SK-N-SH (cell line): ENCODE data around the gene FMN2. TPM values are rescaled to one million over a fixed set of nuclear protein-coding genes. Genes with fewer than 3 reads are reported as not detected.

Experiments
- CTCF ChIA-PET: fragments of 300-600, 350-600 bp; formaldehyde crosslinking; extraction: SDS; loops from one replicate; lab custom pipeline; 2021; lab: Yijun Ruan, JAX
- POLR2A ChIA-PET: fragments of 350-600 bp; sonication (Branson Sonifier 250); formaldehyde crosslinking; extraction: SDS; loops from one replicate; lab custom pipeline; 2020; ENCODE audit warnings: antibody characterized with exemption, inconsistent platforms; lab: Yijun Ruan, JAX
- DNase-seq: peaks from one replicate; pipeline ENCODE4 v3.0.0; 2012
- H2AFZ ChIP-seq: fragments of 200-600 bp; sonication (generic); 2 replicates; pipeline ENCODE4 v1.8.1; 2016; ENCODE audit warnings: antibody characterized with exemption, mild to moderate bottlenecking, low read depth
- H3F3A ChIP-seq: fragments of 200-600 bp; sonication (generic); replicated peaks from 2 replicates; pipeline ENCODE3; 2016; ENCODE audit warnings: antibody characterized with exemption, mild to moderate bottlenecking; ENCODE audit not compliant: insufficient read depth
- H3K27ac ChIP-seq, 2 experiments: fragments of 200-500 bp in 1 of 2; fragments of 200-600 bp in 1 of 2; sonication (Bioruptor generic) in 1 of 2; sonication (generic), shearing (Covaris generic) in 1 of 2; 2 replicates each; pipeline versions ENCODE4 v1.5.1 to v1.6.1; 2014 to 2016; ENCODE audit warnings: low read depth in 2 of 2, inconsistent platforms in 1 of 2, low read length in 1 of 2, mild to moderate bottlenecking in 1 of 2, mixed read lengths in 1 of 2
- H3K27me3 ChIP-seq: fragments of 200-600 bp; sonication (generic), shearing (Covaris generic); 2 replicates; pipeline ENCODE4 v1.6.1; 2016; ENCODE audit warnings: mixed run types; ENCODE audit not compliant: insufficient read depth
- H3K36me3 ChIP-seq, 2 experiments: fragments of 200-500 bp in 1 of 2; fragments of 200-600 bp in 1 of 2; sonication (Bioruptor generic) in 1 of 2; sonication (generic) in 1 of 2; replicated peaks in 1 of 2; 2 replicates each; pipeline versions ENCODE3 to v1.5.1; 2014 to 2016; ENCODE audit warnings: low read length in 1 of 2, mild to moderate bottlenecking in 1 of 2; ENCODE audit not compliant: insufficient read depth in 2 of 2, control insufficient read depth in 1 of 2
- H3K4me1 ChIP-seq, 2 experiments: fragments of 200-500 bp in 1 of 2; fragments of 200-600 bp in 1 of 2; sonication (Bioruptor generic) in 1 of 2; sonication (generic), shearing (Covaris generic) in 1 of 2; 2 replicates each; pipeline versions ENCODE4 v1.5.1 to v1.6.1; 2014 to 2016; ENCODE audit warnings: low read depth in 1 of 2, low read length in 1 of 2, mixed run types in 1 of 2; ENCODE audit not compliant: insufficient read depth in 2 of 2, control insufficient read depth in 1 of 2
- H3K4me2 ChIP-seq: fragments of 200-600 bp; sonication (generic), shearing (Covaris generic); 2 replicates; pipeline ENCODE4 v1.6.1; 2017; ENCODE audit warnings: mixed run types
- H3K4me3 ChIP-seq, 2 experiments: fragments of 200-500 bp in 1 of 2; fragments of 200-600 bp in 1 of 2; sonication (Bioruptor generic) in 1 of 2; sonication (generic), shearing (Covaris generic) in 1 of 2; 2 replicates each; pipeline versions ENCODE4 v1.5.1 to v1.8.1; 2014 to 2016; ENCODE audit warnings: low read depth in 2 of 2, inconsistent platforms in 1 of 2, low read length in 1 of 2, mild to moderate bottlenecking in 1 of 2, mixed read lengths in 1 of 2, moderate library complexity in 1 of 2
- H3K79me2 ChIP-seq: fragments of 200-600 bp; sonication (generic); 2 replicates; pipeline ENCODE4 v1.8.1; 2017; ENCODE audit warnings: mild to moderate bottlenecking; ENCODE audit not compliant: insufficient read depth
- H3K9ac ChIP-seq: fragments of 200-600 bp; sonication (generic); 2 replicates; pipeline ENCODE4 v1.6.1; 2017; ENCODE audit warnings: mixed run types
- H3K9me2 ChIP-seq: fragments of 200-600 bp; sonication (generic); 2 replicates; pipeline ENCODE4 v1.6.1; 2017; ENCODE audit warnings: mixed run types
- H3K9me3 ChIP-seq: fragments of 200-600 bp; sonication (generic); 2 replicates; pipeline ENCODE4 v1.6.1; 2017; ENCODE audit warnings: mixed run types, mild to moderate bottlenecking, moderate library complexity
- H4K20me1 ChIP-seq: fragments of 200-600 bp; sonication (generic); 2 replicates; pipeline ENCODE4 v1.6.1; 2017; ENCODE audit warnings: mild to moderate bottlenecking, mixed run types; ENCODE audit not compliant: insufficient read depth
- CHD2 ChIP-seq: fragments of 150-350 bp; IDR thresholded peaks from 2 replicates; pipeline ENCODE4 v1.6.1; 2018; ENCODE audit warnings: low read length; ENCODE audit not compliant: partially characterized antibody
- CTCF ChIP-seq: fragments of 200-600 bp; sonication (generic); IDR thresholded peaks from 2 replicates; pipeline ENCODE4 v1.6.1; 2017; ENCODE audit warnings: antibody characterized with exemption, mild to moderate bottlenecking, moderate library complexity
- EZH2phosphoT487 ChIP-seq: fragments of 200-600 bp; sonication (generic); IDR thresholded peaks from 2 replicates; pipeline ENCODE4 v1.6.1; 2017; ENCODE audit warnings: low read depth, mixed run types, mild to moderate bottlenecking, antibody characterized with exemption, moderate library complexity, borderline replicate concordance
- FOSL2 ChIP-seq: IDR thresholded peaks from 2 replicates; pipeline ENCODE4 v1.4.0; 2012; ENCODE audit warnings: low read depth, mild to moderate bottlenecking, moderate library complexity, borderline replicate concordance
- GABPA ChIP-seq: IDR thresholded peaks from 2 replicates; pipeline ENCODE4 v1.4.0; 2012; ENCODE audit warnings: low read depth, mild to moderate bottlenecking
- GATA2 ChIP-seq: sonication (generic); formaldehyde crosslinking; IDR thresholded peaks from 2 replicates; pipeline ENCODE4 v1.5.0; 2020; ENCODE audit warnings: mild to moderate bottlenecking, missing genetic modification reagents
- IRF3 ChIP-seq: fragments of 150-350 bp; IDR thresholded peaks from 2 replicates; pipeline ENCODE4 v1.6.1; 2016; ENCODE audit warnings: mild to moderate bottlenecking, low read depth, low read length
- JUND ChIP-seq: IDR thresholded peaks from 2 replicates; pipeline ENCODE4 v1.4.0; 2012
- NFIC ChIP-seq: IDR thresholded peaks from 2 replicates; pipeline ENCODE4 v1.4.0; 2012; ENCODE audit warnings: borderline replicate concordance
- RAD21 ChIP-seq: IDR thresholded peaks from 2 replicates; pipeline ENCODE4 v1.6.1; 2012; ENCODE audit warnings: mild to moderate bottlenecking, low read length
- RCOR1 ChIP-seq: fragments of 150-350 bp; IDR thresholded peaks from 2 replicates; pipeline ENCODE4 v1.6.1; 2017; ENCODE audit warnings: antibody characterized with exemption, low read length
- RFX5 ChIP-seq: IDR thresholded peaks from 2 replicates; pipeline ENCODE4 v1.6.1; 2012; ENCODE audit warnings: mild to moderate bottlenecking, improper control_type of control experiment, low read length
- SMC3 ChIP-seq: IDR thresholded peaks from 2 replicates; pipeline ENCODE4 v1.6.1; 2012; ENCODE audit warnings: low read depth, low read length, improper control_type of control experiment
- TEAD4 ChIP-seq: IDR thresholded peaks from 2 replicates; pipeline ENCODE4 v1.4.0; 2012; ENCODE audit warnings: mild to moderate bottlenecking, borderline replicate concordance; ENCODE audit not compliant: insufficient read depth
- YY1 ChIP-seq: IDR thresholded peaks from 2 replicates; pipeline ENCODE4 v1.4.0; 2012; ENCODE audit warnings: low read depth, mild to moderate bottlenecking
- WGBS: methylation state at CpG from one replicate; pipeline ENCODE4 v1.1.6; 2017; ENCODE audit warnings: low lambda C conversion rate; 5-methylcytosine and 5-hydroxymethylcytosine counted together
- polyA plus RNA-seq, 3 experiments: library from polyadenylated mRNA; depleted of rRNA; stranded (reverse); fragments of >200 nt; gene quantifications; 2 replicates each; pipeline ENCODE4 v1.2.3, GENCODE V29; 2012

Gene FMN2
- polyA plus RNA-seq, 1 of the 3 experiments (the other 2 are of a cell fraction), result 7.2 TPM

GRCh38 chr1:240149484-240150094 lies 57.9 kb downstream of the FMN2 start:
- peaks cover 45% of the 10 kb centered on the region; the same call in 1 of the 2 replicates for H3K79me2 ChIP-seq
- DNase-seq, result peak; percentile 39
- no peaks in the 10 kb centered on the region for H3K27me3 ChIP-seq
- H3K9me3 ChIP-seq, result no peaks in the 10 kb centered on the region
- no peaks in the 10 kb centered on the region for H3K9me2 ChIP-seq
- H3K4me3 ChIP-seq, result no peak overlapping the region; a peak in 1 of 4 replicates
- H3K27ac ChIP-seq, result no peak overlapping the region
- no peak overlapping the region for H3K4me2 ChIP-seq
- WGBS, result 32% methylated on average over 3 of the region's 3 CpGs
- H2AFZ ChIP-seq, result no peak overlapping the region
- ChIA-PET CTCF (interaction anchor here (0.6 to 5.5 kb wide), 53 partner anchors 9 to 1514 kb away, joined by 3 to 58 read pairs (median 4); partner anchors contain the start of gene FMN2), POLR2A (no interaction called here)
- H3K36me3 ChIP-seq, result peaks cover 3 to 11% of the 10 kb centered on the region in 2 experiments
- peaks cover 0 to 3% of the 10 kb centered on the region in 2 experiments; a peak in 1 of 4 replicates for H3K4me1 ChIP-seq
- no peak overlapping the region for H3K9ac ChIP-seq
- no peaks in the 10 kb centered on the region for H4K20me1 ChIP-seq
- peaks cover 9% of the 10 kb centered on the region for H3F3A ChIP-seq
- TF ChIP-seq GATA2 (CRISPR knock-in tag), result no peak
- TF ChIP-seq CTCF, result peak; percentile 88
- TF ChIP-seq GABPA, result no peak
- no peak for TF ChIP-seq RCOR1
- TF ChIP-seq CHD2, result no peak
- TF ChIP-seq EZH2phosphoT487, result no peak
- TF ChIP-seq TEAD4, result no peak
- peak; percentile 51 for TF ChIP-seq SMC3
- TF ChIP-seq NFIC, result no peak
- TF ChIP-seq RFX5, result no peak
- TF ChIP-seq RAD21, result peak; percentile 63
- TF ChIP-seq FOSL2, result no peak
- no peak for TF ChIP-seq JUND
- TF ChIP-seq YY1, result no peak
- no peak for TF ChIP-seq IRF3
